T-cell (primary cell): ENCODE measurements around the gene LGR6. TPM values are rescaled to one million over a fixed set of nuclear protein-coding genes. Genes with fewer than 3 reads are reported as not detected.
A peak's percentile ranks its signal among the peaks of the same experiment; 100 is the strongest.

Experiments used
- ATAC-seq, 4 experiments: fragments of 200-7000 bp in 3 of 4; fragments of 150-1000 bp in 1 of 4; cut with Tn5 transposase; replicated peaks in 1 of 4; 1 replicate in 3 of 4; 2 replicates in 1 of 4; pipeline ENCODE4 v1.10.0; 2021; ENCODE audit warnings: moderate library complexity in 3 of 4, mild to moderate bottlenecking in 2 of 4, moderate number of reproducible peaks in 1 of 4
- CTCF ChIA-PET, 2 donors: fragments of 300-600 bp; sonication (Branson Sonifier 250); formaldehyde crosslinking; loops; one replicate each; lab custom pipeline; 2022; ENCODE audit warnings: antibody characterized with exemption in 2 of 2; lab: Charles Lee
- POLR2A ChIA-PET, 2 donors: fragments of 300-600 bp; sonication (Branson Sonifier 250); formaldehyde crosslinking; loops; one replicate each; lab custom pipeline; 2022; ENCODE audit warnings: antibody characterized with exemption in 2 of 2; lab: Charles Lee
- DNase-seq, 35 experiments: peaks; one replicate each; pipeline versions ENCODE4 v3.0.0 to v3.0.0-alpha.2; 2013 to 2023
- H3K27ac ChIP-seq: one replicate; pipeline ENCODE4 v1.5.1; 2013; ENCODE audit warnings: low read length
- H3K27me3 ChIP-seq, 2 experiments: replicated peaks in 1 of 2; 1 replicate in 1 of 2; 2 replicates in 1 of 2; pipeline versions ENCODE4 v1.6.1 to v1.7.0; 2013; ENCODE audit warnings: low read length in 1 of 2, mixed read lengths in 1 of 2; ENCODE audit not compliant: control insufficient read depth in 2 of 2, insufficient read depth in 2 of 2; ENCODE audit errors: extremely low read depth in 1 of 2
- H3K36me3 ChIP-seq, 2 donors: 1 replicate in 1 of 2; 2 replicates in 1 of 2; pipeline versions ENCODE4 v1.6.1 to v1.7.0; 2013; ENCODE audit warnings: low read length in 1 of 2; ENCODE audit not compliant: control insufficient read depth in 2 of 2, insufficient read depth in 1 of 2; ENCODE audit errors: extremely low read depth in 1 of 2
- H3K4me1 ChIP-seq, 2 experiments: 1 replicate in 1 of 2; 2 replicates in 1 of 2; pipeline versions ENCODE4 v1.6.1 to v1.7.0; 2013; ENCODE audit warnings: low read length in 2 of 2, mixed read lengths in 1 of 2; ENCODE audit not compliant: insufficient read depth in 2 of 2, control insufficient read depth in 1 of 2; ENCODE audit errors: extremely low read depth in 1 of 2
- H3K4me3 ChIP-seq, 2 donors: 1 replicate in 1 of 2; 2 replicates in 1 of 2; pipeline versions ENCODE4 v1.5.1 to v1.7.0; 2013; ENCODE audit warnings: mild to moderate bottlenecking in 2 of 2, low read length in 1 of 2, moderate library complexity in 1 of 2; ENCODE audit not compliant: control insufficient read depth in 1 of 2; ENCODE audit errors: extremely low read depth in 1 of 2
- H3K9me3 ChIP-seq: 2 replicates; pipeline ENCODE4 v1.7.0; 2013
- H3K27ac Mint-ChIP-seq, 2 donors: one replicate each; pipeline ENCODE4 v1.8.0; 2020 to 2021; ENCODE audit warnings: mild to moderate bottlenecking in 2 of 2, mixed read lengths in 2 of 2
- H3K27me3 Mint-ChIP-seq, 2 donors: one replicate each; pipeline ENCODE4 v1.8.0; 2021 to 2022; ENCODE audit warnings: mixed read lengths in 2 of 2
- H3K36me3 Mint-ChIP-seq: one replicate; pipeline ENCODE4 v1.8.0; 2021; ENCODE audit warnings: mixed read lengths
- H3K4me1 Mint-ChIP-seq, 3 donors: one replicate each; pipeline ENCODE4 v1.8.0; 2020 to 2022; ENCODE audit warnings: mixed read lengths in 3 of 3, mild to moderate bottlenecking in 1 of 3
- H3K4me3 Mint-ChIP-seq, 3 donors: one replicate each; pipeline ENCODE4 v1.8.0; 2020 to 2022; ENCODE audit warnings: mild to moderate bottlenecking in 3 of 3, mixed read lengths in 3 of 3, moderate library complexity in 3 of 3
- H3K9me3 Mint-ChIP-seq, 3 donors: one replicate each; pipeline ENCODE4 v1.8.0; 2020 to 2022; ENCODE audit warnings: mixed read lengths in 3 of 3
- WGBS: methylation state at CpG from one replicate; pipeline ENCODE4 v1.1.5; 2013; ENCODE audit warnings: missing lambda C conversion rate; ENCODE audit not compliant: insufficient coverage; 5-methylcytosine and 5-hydroxymethylcytosine counted together
- total RNA-seq, 35 experiments: library from RNA in 6 of 35; stranded (reverse) in 6 of 35; fragments of 120-200 nt in 1 of 35; gene quantifications; one replicate each; pipeline versions ENCODE4 v1.2.1 to v1.2.4 and lab custom pipeline; 2013 to 2026

Gene LGR6
- total RNA-seq, 5 donors from 2014 or later (not counting 1 experiment from before 2014, with no cell fraction given), result 0.58 to 13.1 (median 1.8) TPM

DNA sequence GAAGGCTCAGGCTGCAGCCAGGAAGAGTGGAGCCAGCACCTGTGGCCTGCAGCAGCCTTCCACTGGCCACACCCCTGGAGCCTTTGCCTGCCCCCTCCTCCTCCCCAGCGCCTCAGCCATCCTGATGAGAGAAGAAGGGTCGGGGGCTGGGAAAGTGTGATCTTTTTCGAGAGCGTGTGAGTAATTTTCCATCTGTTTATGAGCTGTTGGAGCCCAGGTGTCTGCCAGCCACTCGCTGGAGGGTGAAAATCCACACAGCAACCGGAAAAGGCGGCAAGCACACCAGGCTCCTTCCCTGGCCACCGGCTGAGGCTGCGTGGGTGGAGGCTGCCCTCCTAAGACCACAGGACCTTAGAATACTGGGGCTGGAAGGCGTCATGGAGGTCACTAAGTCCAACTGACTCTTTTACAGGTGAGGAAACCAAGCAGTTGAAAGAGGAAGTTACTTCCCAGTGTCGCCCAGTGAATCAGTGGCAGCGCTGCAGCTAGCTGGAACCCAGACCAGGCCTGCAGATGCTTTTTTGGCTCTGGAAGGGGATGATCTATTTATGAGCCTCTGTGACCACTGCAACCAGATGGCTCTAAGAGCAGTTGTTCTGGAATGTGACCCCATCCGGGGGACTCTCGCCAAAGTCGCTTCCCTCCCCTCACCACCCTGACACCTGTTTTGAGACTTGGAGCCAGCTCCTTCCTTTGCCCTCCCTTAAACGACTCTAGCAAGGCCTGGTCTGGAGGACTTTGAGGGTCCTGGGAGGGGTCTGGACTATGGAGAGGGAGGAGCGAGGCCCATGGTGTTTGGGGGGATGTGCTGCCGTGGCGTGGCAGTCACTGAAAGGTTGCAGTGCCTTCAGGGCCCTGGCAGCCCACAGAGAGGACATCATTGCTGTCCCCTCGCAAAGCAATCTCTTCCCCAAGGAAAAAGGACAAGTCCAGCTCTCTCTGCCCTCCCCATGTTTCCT is 54.5 kb downstream of the LGR6 start:
- Mint-ChIP-seq H3K36me3 (no peaks in the 10 kb centered on the region), H3K9me3 (no peaks in the 10 kb centered on the region), H3K27ac (no peak overlapping the region), H3K27me3 (peaks cover 6 to 9% of the 10 kb centered on the region in 2 donors), H3K4me1 (no peaks in the 10 kb centered on the region), H3K4me3 (no peak overlapping the region)
- ChIA-PET CTCF (interaction anchor here in 1 of 2 donors (0.5 to 0.6 kb wide), 2 partner anchors 30 to 44 kb away, joined by 4 read pairs; no protein-coding TSS in a partner anchor), POLR2A (no interaction called here)
- Histone ChIP-seq H3K36me3 (no peaks in the 10 kb centered on the region), H3K9me3 (no peaks in the 10 kb centered on the region), H3K4me3 (no peak overlapping the region), H3K27ac (no peak overlapping the region), H3K4me1 (no peaks in the 10 kb centered on the region), H3K27me3 (peaks cover 0 to 11% of the 10 kb centered on the region in 2 experiments)
- WGBS, result 74% methylated on average over 10 of the region's 20 CpGs
- DNase-seq (no peak), ATAC-seq (no peak)

DNA sequence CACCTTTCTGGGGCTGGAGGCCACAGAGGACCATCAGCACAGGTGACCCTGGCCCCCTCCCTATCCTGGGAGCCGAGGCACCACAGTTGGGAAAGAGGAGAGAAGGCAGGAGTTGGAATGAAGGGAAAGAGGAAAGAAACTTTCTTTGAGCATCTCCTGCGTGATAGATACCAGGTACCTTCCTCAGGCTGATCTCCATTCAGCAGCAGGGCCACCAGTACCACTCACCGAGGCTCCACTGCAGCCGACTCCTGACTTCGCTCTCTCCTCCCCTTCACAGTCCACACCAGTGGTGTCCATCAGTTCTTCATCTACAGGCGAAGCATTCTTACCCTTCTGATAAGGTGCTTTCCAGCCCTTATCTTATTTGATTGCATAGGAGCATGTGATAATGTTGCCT is 55.3 kb downstream of the LGR6 start:
- Mint-ChIP-seq H3K4me1 (no peaks in the 10 kb centered on the region), H3K27ac (no peak overlapping the region), H3K9me3 (no peaks in the 10 kb centered on the region), H3K4me3 (no peak overlapping the region), H3K36me3 (no peaks in the 10 kb centered on the region), H3K27me3 (peaks cover 6 to 9% of the 10 kb centered on the region in 2 donors)
- H3K4me3 ChIP-seq, result no peak overlapping the region
- H3K27me3 ChIP-seq, result peaks cover 0 to 11% of the 10 kb centered on the region in 2 experiments
- 93% methylated on average over 2 of the region's 6 CpGs for WGBS
- ATAC-seq, result no peak
- ChIA-PET CTCF (no interaction called here), POLR2A (no interaction called here)
- no peak for DNase-seq
- no peaks in the 10 kb centered on the region for H3K4me1 ChIP-seq
- no peaks in the 10 kb centered on the region for H3K36me3 ChIP-seq
- no peak overlapping the region for H3K27ac ChIP-seq
- no peaks in the 10 kb centered on the region for H3K9me3 ChIP-seq

DNA sequence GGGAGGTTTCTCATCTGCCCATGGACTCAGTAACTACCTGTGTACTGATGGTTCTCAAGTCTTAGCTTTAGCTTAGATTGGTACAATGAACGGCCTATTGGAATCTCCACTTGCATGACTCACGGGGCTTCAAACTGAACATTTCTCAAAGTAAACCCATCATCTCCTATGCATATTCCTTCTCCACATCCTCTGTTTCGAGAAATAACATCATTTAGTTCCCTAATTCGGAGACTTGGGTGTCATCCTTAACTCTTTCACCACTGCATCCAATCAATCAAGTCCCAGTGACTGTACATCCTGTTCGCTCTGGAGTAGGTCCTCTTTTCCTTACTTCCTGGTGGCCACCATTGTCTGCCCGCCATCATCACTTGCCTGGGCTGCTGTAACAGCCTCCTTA is 55.8 kb downstream of the LGR6 start:
- Mint-ChIP-seq H3K36me3 (no peaks in the 10 kb centered on the region), H3K4me1 (no peaks in the 10 kb centered on the region), H3K27me3 (peaks cover 8 to 9% of the 10 kb centered on the region in 2 donors), H3K9me3 (no peaks in the 10 kb centered on the region), H3K27ac (no peak overlapping the region), H3K4me3 (no peak overlapping the region)
- Histone ChIP-seq H3K4me3 (no peak overlapping the region), H3K27me3 (peaks cover 0 to 11% of the 10 kb centered on the region in 2 experiments), H3K4me1 (peaks cover 0 to 2% of the 10 kb centered on the region in 2 experiments), H3K36me3 (no peaks in the 10 kb centered on the region), H3K9me3 (no peaks in the 10 kb centered on the region), H3K27ac (no peak overlapping the region)
- ATAC-seq, result no peak
- ChIA-PET CTCF (no interaction called here), POLR2A (no interaction called here)
- DNase-seq, result no peak
- WGBS, result 70% methylated on average over 6 of the region's 6 CpGs

DNA sequence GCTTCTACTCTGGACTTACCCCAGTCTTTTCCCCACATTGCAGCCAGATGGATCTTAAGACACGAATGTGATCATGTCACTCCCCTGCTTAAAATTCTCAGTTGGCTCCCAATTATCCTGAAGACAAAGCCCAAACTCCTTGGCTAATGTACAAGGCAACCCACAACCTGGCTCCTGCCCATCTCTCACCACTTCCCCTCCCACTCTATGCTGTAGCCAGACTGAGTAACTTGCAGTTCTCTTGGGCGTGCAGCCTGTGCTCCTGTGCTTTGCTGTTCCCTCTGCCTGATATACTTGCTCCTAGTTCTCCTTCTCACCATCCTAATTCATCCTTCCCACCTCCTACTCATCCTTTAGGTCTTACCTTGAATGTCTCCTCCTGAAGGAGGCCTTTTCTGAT is 56.2 kb downstream of the LGR6 start:
- POLR2A ChIA-PET, result no interaction called here

DNA sequence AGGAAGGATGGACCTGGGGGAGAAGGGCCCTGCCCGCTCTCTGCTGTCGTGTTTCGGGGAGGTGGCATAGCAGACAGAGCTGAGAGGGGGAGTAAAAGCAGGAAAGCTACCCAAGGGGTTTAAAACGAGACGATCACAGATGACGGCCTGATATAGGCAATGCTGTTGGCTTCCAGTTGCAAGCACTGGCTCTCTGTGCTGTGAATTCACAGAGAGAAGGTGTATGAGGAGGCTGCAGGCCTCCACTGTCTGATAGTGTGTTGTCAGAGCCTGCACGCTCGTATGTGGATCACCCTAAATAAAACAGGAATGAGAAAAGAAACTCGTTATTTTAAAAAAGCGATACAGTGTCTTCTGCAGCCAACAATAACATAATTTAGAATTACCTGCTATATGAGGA is 57.4 kb downstream of the LGR6 start:
- Histone ChIP-seq H3K27me3 (peaks cover 0 to 11% of the 10 kb centered on the region in 2 experiments), H3K4me1 (peaks cover 0 to 2% of the 10 kb centered on the region in 2 experiments), H3K9me3 (no peaks in the 10 kb centered on the region), H3K27ac (no peak overlapping the region), H3K36me3 (no peaks in the 10 kb centered on the region), H3K4me3 (no peak overlapping the region)
- H3K36me3 Mint-ChIP-seq, result no peaks in the 10 kb centered on the region
- no peaks in the 10 kb centered on the region for H3K4me1 Mint-ChIP-seq
- H3K27ac Mint-ChIP-seq, result peak overlapping the region in 1 of 2 donors; percentile 55
- DNase-seq, result no peak
- ChIA-PET POLR2A (no interaction called here), CTCF (no interaction called here)
- H3K4me3 Mint-ChIP-seq, result no peak overlapping the region
- 73% methylated on average over 3 of the region's 10 CpGs for WGBS
- no peaks in the 10 kb centered on the region for H3K9me3 Mint-ChIP-seq
- ATAC-seq, result no peak
- H3K27me3 Mint-ChIP-seq, result peaks cover 10% of the 10 kb centered on the region in 2 donors

More for the DNA sequence above, 56.2 kb downstream of the LGR6 start:
- Histone ChIP-seq H3K4me1 (peaks cover 0 to 2% of the 10 kb centered on the region in 2 experiments), H3K4me3 (no peak overlapping the region), H3K9me3 (no peaks in the 10 kb centered on the region), H3K36me3 (no peaks in the 10 kb centered on the region), H3K27ac (no peak overlapping the region), H3K27me3 (peaks cover 0 to 11% of the 10 kb centered on the region in 2 experiments)
- Mint-ChIP-seq H3K27ac (no peak overlapping the region), H3K4me3 (no peak overlapping the region), H3K27me3 (peaks cover 9 to 10% of the 10 kb centered on the region in 2 donors), H3K9me3 (no peaks in the 10 kb centered on the region), H3K36me3 (no peaks in the 10 kb centered on the region), H3K4me1 (no peaks in the 10 kb centered on the region)
- CTCF ChIA-PET, result no interaction called here
- DNase-seq, result no peak
- 74% methylated on average over 2 of the region's 2 CpGs for WGBS
- no peak for ATAC-seq

DNA sequence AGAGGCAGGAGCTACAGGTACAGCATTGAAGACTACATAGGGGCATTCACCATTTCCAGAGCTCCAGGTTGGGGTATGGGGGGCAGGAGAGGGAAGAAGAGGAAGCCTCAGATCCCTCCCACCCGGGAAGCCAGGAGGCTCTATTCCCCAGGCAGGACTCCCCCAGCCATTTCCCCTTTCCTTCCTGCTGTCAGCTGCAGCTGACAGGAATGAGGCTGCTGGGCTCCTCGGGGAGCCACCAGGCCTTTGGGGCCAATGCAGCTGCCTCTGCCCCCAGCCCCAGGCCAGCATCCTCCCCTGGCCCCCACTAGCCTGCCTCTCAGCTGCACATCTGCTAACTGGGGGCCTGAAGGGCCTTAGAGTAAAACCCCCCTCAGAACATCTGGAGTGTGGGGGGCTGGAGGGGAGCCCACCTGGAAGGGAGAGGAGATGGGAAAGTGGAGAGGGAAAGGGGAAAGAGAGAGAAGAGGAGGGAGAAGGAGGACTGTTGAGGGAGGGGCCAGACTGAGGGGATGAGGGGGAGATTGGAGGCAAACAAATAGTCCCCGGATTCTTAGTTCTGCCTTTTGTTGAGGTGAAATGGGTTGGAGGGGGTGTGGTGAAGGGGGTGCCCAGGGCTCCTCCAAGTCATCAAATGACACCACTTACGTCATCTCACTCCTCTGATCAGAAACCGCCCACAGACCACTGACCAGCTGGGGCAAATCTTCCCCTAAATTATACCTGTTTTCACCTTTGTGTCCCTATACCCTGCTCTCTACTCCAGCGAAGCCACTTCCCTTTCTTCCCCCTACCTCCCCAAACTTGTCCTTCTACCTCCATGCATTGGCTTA is 58.0 kb downstream of the LGR6 start:
- H3K27me3 ChIP-seq, result peaks cover 0 to 11% of the 10 kb centered on the region in 2 experiments
- no peak for DNase-seq
- Mint-ChIP-seq H3K27me3 (peaks cover 10% of the 10 kb centered on the region in 2 donors), H3K9me3 (no peaks in the 10 kb centered on the region), H3K27ac (no peak overlapping the region), H3K4me1 (no peaks in the 10 kb centered on the region), H3K4me3 (no peak overlapping the region), H3K36me3 (no peaks in the 10 kb centered on the region)
- H3K4me3 ChIP-seq, result no peak overlapping the region
- CTCF ChIA-PET, result interaction anchor here in 1 of 2 donors (0.5 kb wide), 1 partner anchor 383 kb away, joined by 3 read pairs; no protein-coding TSS in a partner anchor
- no peaks in the 10 kb centered on the region for H3K36me3 ChIP-seq
- ATAC-seq, result no peak
- no peak overlapping the region for H3K27ac ChIP-seq
- no peaks in the 10 kb centered on the region for H3K9me3 ChIP-seq
- WGBS, result 42% methylated on average over 4 of the region's 6 CpGs
- POLR2A ChIA-PET, result no interaction called here
- H3K4me1 ChIP-seq, result peaks cover 0 to 2% of the 10 kb centered on the region in 2 experiments
